GM13976 (cell line): ENCODE data around the gene HTT.

Source experiments
- DNase-seq: peaks from one replicate; pipeline ENCODE4 v3.0.0; 2012; ENCODE audit warnings: low spot score
- CTCF ChIP-seq: IDR thresholded peaks from 2 replicates; pipeline ENCODE4 v1.5.1; 2012; ENCODE audit warnings: borderline replicate concordance, mild to moderate bottlenecking; ENCODE audit not compliant: insufficient read depth; ENCODE audit errors: extremely low read depth, missing control alignments, control extremely low read depth
- in situ Hi-C: fragments of 300-500 bp; cut with MboI; formaldehyde crosslinking; loops from one replicate; pipeline ENCODE4 v1.12.0; 2022; ENCODE audit warnings: low sequenced_read_pairs, mixed read lengths, inconsistent platforms; ENCODE audit not compliant: unreplicated experiment

The HTT gene

DNA sequence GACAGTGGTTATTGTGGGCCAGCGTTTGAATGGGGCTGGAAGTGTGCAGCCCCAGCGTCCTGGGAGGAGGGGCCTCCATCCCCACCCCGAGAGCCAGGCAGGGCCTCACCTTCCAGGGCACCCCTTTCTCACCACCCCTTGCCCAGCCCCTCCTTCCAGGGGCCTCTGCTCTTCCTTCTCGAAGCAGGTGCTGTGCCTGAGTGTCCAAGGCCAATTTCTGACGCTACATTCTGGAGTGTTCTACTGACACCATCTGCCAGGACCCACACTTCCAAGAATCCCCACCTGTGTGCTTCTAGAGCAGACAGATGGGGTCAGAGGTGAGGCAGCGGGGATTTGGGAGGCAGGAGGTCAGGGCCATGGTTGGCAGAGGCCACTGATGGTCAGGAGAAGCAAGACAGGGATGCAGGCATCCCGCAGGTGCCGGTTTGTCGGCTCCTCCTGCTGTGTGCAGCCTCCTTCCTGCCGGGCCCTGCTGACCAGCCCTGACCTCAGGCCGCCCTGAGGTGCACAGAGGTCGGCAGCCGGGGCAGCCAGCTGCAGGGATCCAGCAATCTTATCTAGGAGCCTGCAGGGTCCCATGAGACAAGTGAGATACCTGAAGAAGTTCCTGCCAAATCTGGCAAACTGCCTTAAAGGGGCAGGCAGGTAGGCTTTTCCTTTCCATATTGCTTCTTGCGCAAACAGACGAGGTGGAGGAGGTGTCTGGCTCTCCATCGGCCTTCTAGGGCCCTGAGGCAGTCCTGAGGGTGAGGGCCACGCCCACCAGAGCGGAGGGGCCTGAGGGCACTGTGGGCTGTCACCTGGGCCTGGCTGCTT, 193.3 kb downstream of the HTT start:
- no peak for TF ChIP-seq CTCF
- peak; percentile 15 for DNase-seq
- in situ Hi-C loops: no loop called here

- in situ Hi-C loops: no loop called here
Measured at GRCh38 chr4:3268395-3269104, 194.1 kb downstream of the HTT start.

DNA sequence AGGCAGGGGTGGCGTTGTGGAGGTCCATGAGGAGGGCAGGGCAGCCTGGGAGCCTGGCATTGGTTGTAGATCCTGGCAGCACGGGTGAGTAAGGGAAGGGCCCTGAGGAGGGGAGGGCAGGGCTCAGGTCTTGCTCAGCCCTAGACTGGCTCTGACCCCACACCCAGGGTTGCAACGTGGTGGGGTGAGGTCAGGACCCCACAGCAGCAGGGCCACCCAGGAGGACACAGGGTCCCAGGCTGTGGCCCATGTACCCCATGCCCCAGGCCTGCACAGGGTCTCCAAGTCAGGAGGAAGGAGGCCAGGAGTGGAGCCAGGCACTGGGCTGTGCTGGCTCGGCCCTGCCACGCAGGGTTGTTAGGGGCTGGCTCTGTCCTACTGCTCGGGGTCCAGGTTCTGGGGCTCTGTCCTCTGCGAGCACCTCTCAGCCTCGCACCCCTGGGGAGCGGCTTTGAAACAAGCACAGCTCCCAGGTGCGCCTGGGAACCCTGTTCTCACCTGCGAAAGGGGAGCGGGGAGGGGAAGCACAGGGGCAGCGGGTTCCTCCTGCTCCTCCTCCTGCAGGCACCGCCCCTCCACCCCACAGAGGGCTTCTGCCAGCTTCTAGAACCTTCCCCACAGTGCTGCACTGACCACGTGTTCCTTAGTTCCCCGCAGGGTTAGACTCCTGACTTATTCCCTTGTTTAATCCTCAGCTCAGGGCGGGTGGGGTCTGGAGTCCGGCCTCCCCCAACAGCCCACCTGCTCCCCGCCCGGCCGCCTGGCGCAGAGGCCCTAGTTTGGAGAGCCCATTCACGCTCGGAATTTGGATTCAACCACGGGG, 194.8 kb downstream of the HTT start:
- in situ Hi-C loops: no loop called here
- DNase-seq: peak; percentile 20
- no peak for TF ChIP-seq CTCF

More at GRCh38 chr4:3268395-3269104, 194.1 kb downstream of the HTT start:
- TF ChIP-seq CTCF: no peak
- DNase-seq: peak; percentile 15

DNA sequence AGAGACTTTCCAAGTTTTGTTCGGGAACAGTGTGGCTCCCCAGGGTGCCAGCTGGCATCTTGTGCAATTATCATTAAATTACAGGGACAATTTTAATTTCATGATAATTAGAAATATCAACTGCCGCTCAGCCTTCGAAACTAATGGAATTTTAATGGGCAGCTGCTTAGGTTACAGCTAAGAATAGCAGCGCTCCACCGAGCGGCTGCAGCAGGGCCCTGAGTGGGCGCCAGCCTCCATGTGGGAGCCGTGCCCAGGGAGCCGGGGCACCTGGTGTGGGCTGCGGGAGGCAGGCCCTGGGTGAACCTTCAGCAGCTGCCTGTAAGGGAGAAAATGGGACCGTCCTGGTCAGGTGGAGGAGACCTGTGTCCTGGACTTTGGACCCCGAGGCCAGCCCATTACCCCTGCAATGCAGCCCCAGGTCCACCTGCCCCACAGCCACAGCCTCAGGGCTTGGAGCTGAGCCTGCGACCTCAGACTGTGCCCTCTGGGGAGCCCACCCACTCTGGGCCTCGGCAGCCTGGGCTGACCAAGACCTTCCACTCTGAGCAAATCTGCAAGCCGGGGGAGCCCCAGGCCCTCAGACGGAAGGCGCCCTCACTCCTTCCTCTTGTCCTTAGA, 195.6 kb downstream of the HTT start:
- DNase-seq: peak; percentile 17
- in situ Hi-C loops: no loop called here
- no peak for TF ChIP-seq CTCF

GRCh38 chr4:3271131-3271530, 196.7 kb downstream of the HTT start:
- no peak for DNase-seq
- TF ChIP-seq CTCF: no peak
- in situ Hi-C loops: no loop called here

- no peak for DNase-seq
- in situ Hi-C loops: no loop called here
- TF ChIP-seq CTCF: no peak
Measured at GRCh38 chr4:3276986-3277385, 202.5 kb downstream of the HTT start.
